ENCODE data around the gene HSPB7.
A peak's percentile ranks its signal among the peaks of the same experiment; 100 is the strongest.

The HSPB7 gene

GRCh38 chr1:15997076-15997585 is 20.7 kb downstream of the HSPB7 start:
- Histone ChIP-seq H3K27me3 (ENCODE audit: insufficient read depth, low read depth) (no peaks in the 10 kb centered on the region; the same call in 1 of the 2 replicates), H3K4me1 (ENCODE audit: low read depth, poor library complexity, severe bottlenecking) (no peaks in the 10 kb centered on the region), H3K4me2 (no peak overlapping the region), H3K27ac (no peak overlapping the region), H3K4me3 (IDR thresholded peaks at IDR 0.05; ENCODE audit: insufficient read depth, low read depth, low read length) (no peak overlapping the region), H4K20me1 (ENCODE audit: insufficient read depth) (no peaks in the 10 kb centered on the region), H3K9ac (no peak overlapping the region), H3K79me2 (ENCODE audit: insufficient read depth, low read depth) (no peaks in the 10 kb centered on the region), H2AFZ (ENCODE audit: low read depth) (no peak overlapping the region), H3K36me3 (ENCODE audit: insufficient read depth) (no peaks in the 10 kb centered on the region)
- TF ChIP-seq CTCF (conservative IDR thresholded peaks at IDR 0.05; ENCODE audit: low read depth, low read length) = no peak

- no peaks in the 10 kb centered on the region; the same call in 1 of the 2 replicates for H3K27me3 ChIP-seq (ENCODE audit: insufficient read depth, low read depth)
- H3K9ac ChIP-seq = no peak overlapping the region
- H3K79me2 ChIP-seq (ENCODE audit: insufficient read depth, low read depth) = no peaks in the 10 kb centered on the region
- no peak overlapping the region; the same call in 1 of the 2 replicates for H2AFZ ChIP-seq (ENCODE audit: low read depth)
- H3K4me3 ChIP-seq (IDR thresholded peaks at IDR 0.05; ENCODE audit: insufficient read depth, low read depth, low read length) = no peak overlapping the region
- H3K4me1 ChIP-seq (ENCODE audit: low read depth, poor library complexity, severe bottlenecking) = no peaks in the 10 kb centered on the region
- H3K36me3 ChIP-seq (ENCODE audit: insufficient read depth) = no peaks in the 10 kb centered on the region
- H4K20me1 ChIP-seq (ENCODE audit: insufficient read depth) = no peaks in the 10 kb centered on the region
- peak; percentile 43 for TF ChIP-seq CTCF (conservative IDR thresholded peaks at IDR 0.05; ENCODE audit: low read depth, low read length)
- H3K27ac ChIP-seq = no peak overlapping the region
- H3K4me2 ChIP-seq = no peak overlapping the region
Measured at GRCh38 chr1:15994590-15995351, 23.1 kb downstream of the HSPB7 start.

GRCh38 chr1:15994081-15994480 is 23.8 kb downstream of the HSPB7 start:
- Histone ChIP-seq H3K27ac (no peak overlapping the region), H3K4me1 (ENCODE audit: low read depth, poor library complexity, severe bottlenecking) (no peaks in the 10 kb centered on the region), H3K4me2 (no peak overlapping the region), H3K9ac (no peak overlapping the region), H4K20me1 (ENCODE audit: insufficient read depth) (no peaks in the 10 kb centered on the region), H3K79me2 (ENCODE audit: insufficient read depth, low read depth) (no peaks in the 10 kb centered on the region), H2AFZ (ENCODE audit: low read depth) (no peak overlapping the region; the same call in 1 of the 2 replicates), H3K4me3 (IDR thresholded peaks at IDR 0.05; ENCODE audit: insufficient read depth, low read depth, low read length) (no peak overlapping the region), H3K27me3 (ENCODE audit: insufficient read depth, low read depth) (no peaks in the 10 kb centered on the region; the same call in 1 of the 2 replicates), H3K36me3 (ENCODE audit: insufficient read depth) (no peaks in the 10 kb centered on the region)
- TF ChIP-seq CTCF (conservative IDR thresholded peaks at IDR 0.05; ENCODE audit: low read depth, low read length) = no peak

GRCh38 chr1:15993666-15994065 is 24.2 kb downstream of the HSPB7 start:
- H3K27ac ChIP-seq = no peak overlapping the region
- no peaks in the 10 kb centered on the region; the same call in 1 of the 2 replicates for H3K27me3 ChIP-seq (ENCODE audit: insufficient read depth, low read depth)
- no peaks in the 10 kb centered on the region for H3K79me2 ChIP-seq (ENCODE audit: insufficient read depth, low read depth)
- H3K4me2 ChIP-seq = no peak overlapping the region
- no peak overlapping the region for H3K9ac ChIP-seq
- H3K4me3 ChIP-seq (IDR thresholded peaks at IDR 0.05; ENCODE audit: insufficient read depth, low read depth, low read length) = no peak overlapping the region
- H3K4me1 ChIP-seq (ENCODE audit: low read depth, poor library complexity, severe bottlenecking) = no peaks in the 10 kb centered on the region
- H2AFZ ChIP-seq (ENCODE audit: low read depth) = no peak overlapping the region
- no peak for TF ChIP-seq CTCF (conservative IDR thresholded peaks at IDR 0.05; ENCODE audit: low read depth, low read length)
- H4K20me1 ChIP-seq (ENCODE audit: insufficient read depth) = no peaks in the 10 kb centered on the region
- no peaks in the 10 kb centered on the region for H3K36me3 ChIP-seq (ENCODE audit: insufficient read depth)

All from KMS-11 (cell line).